AG04449 (cell line): ENCODE data around the gene ARID3A.

Experiments used
- CTCF ChIA-PET: fragments of 350-600 bp; formaldehyde crosslinking; extraction: SDS; loops from one replicate; lab custom pipeline; 2021; ENCODE audit warnings: antibody characterized with exemption; lab: Yijun Ruan, JAX
- POLR2A ChIA-PET: fragments of 400-600, 350-600 bp; formaldehyde crosslinking; extraction: SDS; loops from one replicate; lab custom pipeline; 2020; ENCODE audit warnings: antibody characterized with exemption, inconsistent platforms; lab: Yijun Ruan, JAX
- DNase-seq: peaks from one replicate; pipeline ENCODE4 v3.0.0-alpha.2; 2010; ENCODE audit warnings: low read depth, low spot score
- H3K4me3 ChIP-seq: 2 replicates; pipeline ENCODE4 v1.5.1; 2011; ENCODE audit warnings: low read depth, mild to moderate bottlenecking, control low read depth, low read length
- TF ChIP-seq, protein P1 (sequence below): IDR thresholded peaks from one replicate; pipeline ENCODE4 v1.5.1; 2011; ENCODE audit warnings: mild to moderate bottlenecking, moderate library complexity, low read length, control low read depth, inconsistent platforms; ENCODE audit not compliant: insufficient read depth; ENCODE audit errors: missing control alignments

ARID3A gene

DNA sequence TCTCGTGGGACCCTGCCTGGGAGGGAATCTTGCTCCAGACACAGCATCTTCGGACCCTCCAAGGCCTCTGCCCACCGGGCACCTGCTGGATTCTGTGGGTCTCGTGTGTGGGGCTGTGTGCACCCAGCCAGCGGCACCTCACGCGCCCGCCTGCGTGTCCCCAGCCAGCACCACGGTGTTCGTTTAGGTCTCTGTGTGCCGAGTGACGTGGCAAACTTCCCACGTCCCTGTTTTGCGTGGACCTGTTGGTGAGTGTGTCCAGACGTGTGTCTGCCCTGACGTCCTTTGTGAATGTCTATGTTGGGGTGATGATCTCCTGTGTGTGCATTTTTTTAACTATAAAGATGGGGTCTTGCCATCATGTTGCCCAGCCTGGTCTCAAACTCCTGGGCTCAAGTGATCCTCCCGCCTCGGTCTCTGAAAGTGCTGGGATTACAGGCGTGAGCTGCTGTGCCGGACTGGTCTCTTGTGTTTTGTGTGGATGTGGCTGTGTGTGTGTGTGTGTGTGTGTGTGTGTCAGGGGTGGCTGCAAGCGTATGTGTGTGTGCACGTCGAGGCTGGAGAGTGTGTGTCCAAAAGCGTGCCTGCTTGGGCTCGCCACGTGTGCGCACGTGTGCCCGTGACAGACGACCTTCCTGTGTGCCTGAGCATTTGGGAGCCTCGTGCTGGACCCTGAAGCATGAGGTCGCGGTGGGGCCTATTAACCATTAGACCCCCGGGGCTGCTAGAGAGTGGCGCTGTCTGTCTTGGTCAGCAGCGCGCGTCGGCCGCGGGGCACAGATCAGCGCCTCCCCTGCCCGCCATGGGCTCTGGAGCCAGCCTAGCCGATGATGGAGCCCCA is 15.7 kb downstream of the ARID3A start:
- CTCF ChIA-PET: no interaction called here
- DNase-seq: no peak
- TF ChIP-seq, protein P1, sequence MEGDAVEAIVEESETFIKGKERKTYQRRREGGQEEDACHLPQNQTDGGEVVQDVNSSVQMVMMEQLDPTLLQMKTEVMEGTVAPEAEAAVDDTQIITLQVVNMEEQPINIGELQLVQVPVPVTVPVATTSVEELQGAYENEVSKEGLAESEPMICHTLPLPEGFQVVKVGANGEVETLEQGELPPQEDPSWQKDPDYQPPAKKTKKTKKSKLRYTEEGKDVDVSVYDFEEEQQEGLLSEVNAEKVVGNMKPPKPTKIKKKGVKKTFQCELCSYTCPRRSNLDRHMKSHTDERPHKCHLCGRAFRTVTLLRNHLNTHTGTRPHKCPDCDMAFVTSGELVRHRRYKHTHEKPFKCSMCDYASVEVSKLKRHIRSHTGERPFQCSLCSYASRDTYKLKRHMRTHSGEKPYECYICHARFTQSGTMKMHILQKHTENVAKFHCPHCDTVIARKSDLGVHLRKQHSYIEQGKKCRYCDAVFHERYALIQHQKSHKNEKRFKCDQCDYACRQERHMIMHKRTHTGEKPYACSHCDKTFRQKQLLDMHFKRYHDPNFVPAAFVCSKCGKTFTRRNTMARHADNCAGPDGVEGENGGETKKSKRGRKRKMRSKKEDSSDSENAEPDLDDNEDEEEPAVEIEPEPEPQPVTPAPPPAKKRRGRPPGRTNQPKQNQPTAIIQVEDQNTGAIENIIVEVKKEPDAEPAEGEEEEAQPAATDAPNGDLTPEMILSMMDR: no peak
- POLR2A ChIA-PET: no interaction called here
- H3K4me3 ChIP-seq: no peak overlapping the region

DNA sequence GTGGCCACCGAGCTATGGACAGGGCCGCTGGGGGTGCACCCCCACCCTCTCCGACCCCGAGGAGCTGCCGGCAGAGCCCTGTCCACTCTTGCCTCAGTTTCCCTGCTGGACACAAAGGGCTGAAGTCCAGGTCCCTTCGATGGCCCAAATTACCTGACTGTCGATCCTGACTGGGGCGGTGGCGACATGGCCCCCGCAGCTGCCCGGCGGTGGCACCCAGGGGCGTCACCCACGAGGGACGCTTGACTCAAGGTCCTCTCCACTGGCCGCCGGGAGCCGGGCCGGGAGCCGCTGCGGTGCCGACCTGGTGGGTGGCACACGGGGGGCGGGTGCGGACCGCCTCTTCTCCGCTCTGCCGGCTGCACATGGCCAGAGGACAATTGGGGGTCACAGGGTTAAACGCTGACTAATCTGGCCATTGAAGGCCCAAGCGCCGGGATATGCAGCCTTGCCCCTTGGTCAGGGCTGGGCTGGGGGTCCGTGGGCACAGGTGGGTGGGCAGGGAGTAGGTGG is 16.4 kb downstream of the ARID3A start:
- no peak for DNase-seq
- no peak overlapping the region for H3K4me3 ChIP-seq
- TF ChIP-seq, protein P1: no peak
- ChIA-PET CTCF (no interaction called here), POLR2A (no interaction called here)

DNA sequence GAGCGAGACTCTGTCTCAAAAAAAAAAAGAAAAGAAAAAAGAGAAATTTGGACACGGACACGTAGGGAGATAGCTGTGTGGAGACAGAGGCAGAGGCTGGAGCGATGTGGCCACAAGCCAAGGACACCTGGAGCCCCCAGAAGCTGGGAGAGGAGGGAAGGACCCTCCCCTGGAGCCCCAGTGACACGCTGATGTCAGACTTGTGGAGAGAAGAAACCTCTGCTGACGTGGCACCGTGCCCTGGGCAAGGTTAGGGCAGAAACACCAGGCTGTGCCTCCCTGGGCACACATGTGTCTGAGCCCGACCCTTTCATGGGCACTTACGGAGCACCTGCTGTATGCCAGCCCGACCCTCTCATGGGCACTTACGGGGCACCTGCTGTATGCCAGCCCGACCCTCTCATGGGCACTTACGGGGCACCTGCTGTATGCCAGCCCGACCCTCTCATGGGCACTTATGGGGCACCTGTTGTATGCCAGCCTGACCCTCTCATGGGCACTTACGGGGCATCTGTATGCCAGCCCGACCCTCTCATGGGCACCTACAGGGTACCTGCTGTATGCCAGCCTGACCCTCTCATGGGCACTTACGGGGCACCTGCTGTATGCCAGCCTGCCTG is 17.8 kb downstream of the ARID3A start:
- DNase-seq: no peak
- CTCF ChIA-PET: interaction anchor here (1.7 kb wide), 1 partner anchor 8 kb away, joined by 4 read pairs; no protein-coding TSS in a partner anchor
- no peak overlapping the region for H3K4me3 ChIP-seq
- POLR2A ChIA-PET: no interaction called here
- TF ChIP-seq, protein P1: no peak

DNA sequence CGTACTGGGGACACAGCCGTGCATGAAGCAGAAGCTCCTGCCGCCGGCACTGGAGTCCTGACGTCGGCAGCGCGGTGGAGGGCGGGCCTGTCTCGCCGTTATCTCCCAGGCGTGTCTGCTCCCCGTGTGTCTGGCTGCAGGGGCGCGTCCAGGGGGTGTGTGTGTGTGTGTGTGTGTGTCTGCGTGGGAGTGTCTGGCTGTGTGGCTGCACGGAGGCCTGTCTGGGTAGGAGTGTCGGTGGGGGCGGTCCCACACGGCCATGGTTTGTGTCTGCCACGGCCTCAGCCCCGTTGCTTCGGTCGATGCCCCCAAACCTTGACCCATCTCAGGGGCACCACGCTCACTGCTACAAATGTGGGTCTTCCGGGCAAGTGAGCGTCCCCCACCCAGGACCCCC is 18.3 kb downstream of the ARID3A start:
- ChIA-PET CTCF (interaction anchor here (1.7 kb wide), 1 partner anchor 8 kb away, joined by 4 read pairs; no protein-coding TSS in a partner anchor), POLR2A (no interaction called here)
- no peak for DNase-seq
- TF ChIP-seq, protein P1: no peak
- H3K4me3 ChIP-seq: no peak overlapping the region

DNA sequence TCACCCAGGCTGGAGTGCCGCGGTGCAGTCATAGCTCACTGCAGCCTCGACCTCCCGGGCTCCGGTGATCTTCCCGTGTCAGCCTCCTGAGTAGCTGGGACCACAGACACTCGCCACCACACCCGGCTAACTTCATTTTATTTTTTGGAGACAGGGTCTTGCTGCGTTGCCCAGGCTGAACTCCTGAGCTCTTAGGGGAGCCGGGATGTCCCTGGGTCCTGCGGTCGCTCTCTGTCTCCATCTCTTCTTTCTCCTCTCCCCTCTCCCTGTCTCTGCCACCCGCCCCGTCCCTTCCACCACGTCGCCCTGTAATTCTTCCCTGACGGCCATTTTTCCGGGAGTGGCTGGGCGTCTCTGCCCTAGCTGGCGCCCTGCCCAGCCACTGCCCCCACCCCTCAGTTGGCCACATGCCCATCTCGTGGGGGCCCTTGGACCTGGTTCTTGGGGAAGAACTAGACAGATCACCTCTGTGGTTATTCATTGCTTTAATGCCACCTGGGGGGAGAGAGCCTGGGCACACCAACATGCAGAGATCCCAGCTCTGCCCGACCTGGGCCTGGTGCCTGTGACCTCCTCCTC is 18.9 kb downstream of the ARID3A start:
- H3K4me3 ChIP-seq: no peak overlapping the region
- TF ChIP-seq, protein P1: no peak
- DNase-seq: no peak
- ChIA-PET POLR2A (no interaction called here), CTCF (interaction anchor here (1.7 kb wide), 1 partner anchor 9 kb away, joined by 4 read pairs; no protein-coding TSS in a partner anchor)
